ENCODE measurements around the gene USP36.
"Not testable (repeated sequence)": the region's sequence is repeated elsewhere in the genome, so short reads cannot be mapped to it uniquely, and the experiment has no call there.

The USP36 gene

GRCh38 chr17:78840780-78841611 lies at the start of gene USP36:
USP36 (minus strand) TSS chr17:78840814; CDS start chr17:78836363, 4,451 bp downstream.
- DNase-seq, result peak; percentile 97

GRCh38 chr17:78890096-78890495 lies 49.5 kb upstream of the USP36 start:
- DNase-seq, result not testable (repeated sequence)

GRCh38 chr17:78889531-78889930 lies 48.9 kb upstream of the USP36 start:
- DNase-seq, result no peak

GRCh38 chr17:78888941-78889518 lies 48.4 kb upstream of the USP36 start:
- no peak for DNase-seq

GRCh38 chr17:78886954-78887353 lies 46.3 kb upstream of the USP36 start:
- no peak for DNase-seq

- no peak for DNase-seq
Observed at GRCh38 chr17:78885956-78886355, 45.3 kb upstream of the USP36 start.

GRCh38 chr17:78884876-78885667 lies 44.5 kb upstream of the USP36 start:
- DNase-seq, result no peak

GRCh38 chr17:78884148-78884825 lies 43.7 kb upstream of the USP36 start:
- DNase-seq, result no peak

GRCh38 chr17:78883533-78884131 lies 43.0 kb upstream of the USP36 start:
- peak; percentile 57 for DNase-seq

GRCh38 chr17:78883089-78883532 lies 42.5 kb upstream of the USP36 start:
- DNase-seq, result no peak

- DNase-seq, result no peak
Observed at GRCh38 chr17:78882540-78883088, 42.0 kb upstream of the USP36 start.

- DNase-seq, result no peak
Observed at GRCh38 chr17:78879635-78880186, 39.1 kb upstream of the USP36 start.

- no peak for DNase-seq
Observed at GRCh38 chr17:78878871-78879527, 38.4 kb upstream of the USP36 start.

GRCh38 chr17:78878261-78878660 lies 37.6 kb upstream of the USP36 start:
- DNase-seq, result no peak

GRCh38 chr17:78876954-78877517 lies 36.4 kb upstream of the USP36 start:
- not testable (repeated sequence) for DNase-seq

GRCh38 chr17:78876094-78876597 lies 35.5 kb upstream of the USP36 start:
- DNase-seq, result no peak

GRCh38 chr17:78875363-78876093 lies 34.9 kb upstream of the USP36 start:
- DNase-seq, result no peak

- no peak for DNase-seq
Observed at GRCh38 chr17:78873519-78874340, 33.1 kb upstream of the USP36 start.

- no peak for DNase-seq
Observed at GRCh38 chr17:78872486-78872885, 31.9 kb upstream of the USP36 start.

All from NCI-H510A treated with DMSO at 0.1 percent for 48 hours (cell line).